NCI-H1417 (cell line): ENCODE measurements around the gene SYT5.
"Not testable (repeated sequence)": the region's sequence is repeated elsewhere in the genome, so short reads cannot be mapped to it uniquely, and the experiment has no call there.

Source experiments
- DNase-seq, 3 experiments: peaks; one replicate each; lab custom pipeline; 2025; lab: John Stamatoyannopoulos, UW

SYT5 gene

GRCh38 chr19:55179606-55180484 is at the start of gene SYT5:
TSS of gene SYT5 (minus strand) at chr19:55180289. CDS start at chr19:55179041, 1,248 bp downstream.
- DNase-seq = peak in 2 of 3 experiments; percentile 65 to 69

- no peak for DNase-seq
These were observed 49.7 kb upstream of the SYT5 start for GRCh38 chr19:55229789-55230182.

GRCh38 chr19:55229145-55229788 is 49.2 kb upstream of the SYT5 start:
- DNase-seq = no peak

- no peak for DNase-seq
These were observed 48.4 kb upstream of the SYT5 start, which contains the start of gene TMEM86B for GRCh38 chr19:55228403-55229031. TSS of gene TMEM86B (minus strand) at chr19:55228763. CDS start at chr19:55228741, 22 bp downstream.

- DNase-seq = no peak
These were observed 47.9 kb upstream of the SYT5 start for GRCh38 chr19:55228015-55228391.

- no peak for DNase-seq
These were observed 47.3 kb upstream of the SYT5 start for GRCh38 chr19:55227241-55228014.

GRCh38 chr19:55226788-55227187 is 46.7 kb upstream of the SYT5 start:
- DNase-seq = no peak

- DNase-seq = no peak
These were observed 46.2 kb upstream of the SYT5 start for GRCh38 chr19:55226273-55226672.

- DNase-seq = no peak
These were observed 45.4 kb upstream of the SYT5 start for GRCh38 chr19:55225415-55225958.

- DNase-seq = not testable (repeated sequence)
These were observed 44.8 kb upstream of the SYT5 start for GRCh38 chr19:55224679-55225414.

- DNase-seq = no peak
These were observed 44.1 kb upstream of the SYT5 start for GRCh38 chr19:55224038-55224665.

- no peak for DNase-seq
These were observed 43.4 kb upstream of the SYT5 start for GRCh38 chr19:55223291-55224037.

GRCh38 chr19:55220525-55220924 is 40.4 kb upstream of the SYT5 start:
- no peak for DNase-seq

GRCh38 chr19:55216461-55217198 is 36.5 kb upstream of the SYT5 start:
- DNase-seq = peak; percentile 91 to 97 (median 96)

- DNase-seq = no peak
These were observed 33.5 kb upstream of the SYT5 start for GRCh38 chr19:55213547-55213946.

GRCh38 chr19:55212447-55212846 is 32.4 kb upstream of the SYT5 start:
- no peak for DNase-seq

- peak in 2 of 3 experiments; percentile 52 to 66 for DNase-seq
These were observed 29.8 kb upstream of the SYT5 start for GRCh38 chr19:55209693-55210472.
